Endothelial cell of umbilical vein (primary cell): ENCODE measurements around the gene DCHS2.

Experiments used
- CTCF ChIP-seq, 2 donors: IDR thresholded peaks; 1 replicate in 1 of 2; 2 replicates in 1 of 2; pipeline ENCODE4 v1.5.1; 2011; ENCODE audit warnings: low read length in 2 of 2, mild to moderate bottlenecking in 2 of 2, moderate library complexity in 2 of 2, control low read depth in 1 of 2, inconsistent platforms in 1 of 2, low read depth in 1 of 2; ENCODE audit not compliant: insufficient read depth in 1 of 2; ENCODE audit errors: extremely low read depth in 1 of 2
- EZH2 ChIP-seq: IDR thresholded peaks from 2 replicates; pipeline ENCODE4 v1.6.1; 2012; ENCODE audit warnings: borderline replicate concordance, low read depth, mild to moderate bottlenecking, moderate library complexity, low read length, inconsistent platforms; ENCODE audit not compliant: severe bottlenecking
- JUN ChIP-seq: IDR thresholded peaks from 2 replicates; pipeline ENCODE4 v1.6.1; 2011; ENCODE audit warnings: borderline replicate concordance, low read depth; ENCODE audit not compliant: insufficient read length, insufficient read depth
- POLR2A ChIP-seq: IDR thresholded peaks from 2 replicates; pipeline ENCODE4 v1.6.1; 2012; ENCODE audit warnings: low read depth, mild to moderate bottlenecking, control low read depth, low read length
- POLR2AphosphoS5 ChIP-seq: IDR thresholded peaks from 2 replicates; pipeline ENCODE4 v1.6.1; 2012; ENCODE audit warnings: low read depth, mild to moderate bottlenecking, control low read depth, low read length, moderate library complexity; ENCODE audit not compliant: insufficient read depth

- TF ChIP-seq CTCF (IDR thresholded peaks at IDR 0.05; ENCODE audit: extremely low read depth in 1 of 2, insufficient read depth in 1 of 2, low read depth in 1 of 2, low read length in 2 of 2) = no peak
- no peak for TF ChIP-seq POLR2AphosphoS5
- no peak for TF ChIP-seq POLR2A
- TF ChIP-seq JUN = no peak
- TF ChIP-seq EZH2 = no peak
Observed at GRCh38 chr4:154341448-154341847, 150.2 kb downstream of the DCHS2 start.
